Measurements from ENCODE around the gene KMT2E. TPM values are rescaled to one million over a fixed set of nuclear protein-coding genes. Genes with fewer than 3 reads are reported as not detected.
"Not testable (repeated sequence)": the region's sequence is repeated elsewhere in the genome, so short reads cannot be mapped to it uniquely, and the experiment has no call there.

KMT2E gene
- polyA plus RNA-seq, 4 donors: 11.1 to 52.4 (median 16.2) TPM

DNA sequence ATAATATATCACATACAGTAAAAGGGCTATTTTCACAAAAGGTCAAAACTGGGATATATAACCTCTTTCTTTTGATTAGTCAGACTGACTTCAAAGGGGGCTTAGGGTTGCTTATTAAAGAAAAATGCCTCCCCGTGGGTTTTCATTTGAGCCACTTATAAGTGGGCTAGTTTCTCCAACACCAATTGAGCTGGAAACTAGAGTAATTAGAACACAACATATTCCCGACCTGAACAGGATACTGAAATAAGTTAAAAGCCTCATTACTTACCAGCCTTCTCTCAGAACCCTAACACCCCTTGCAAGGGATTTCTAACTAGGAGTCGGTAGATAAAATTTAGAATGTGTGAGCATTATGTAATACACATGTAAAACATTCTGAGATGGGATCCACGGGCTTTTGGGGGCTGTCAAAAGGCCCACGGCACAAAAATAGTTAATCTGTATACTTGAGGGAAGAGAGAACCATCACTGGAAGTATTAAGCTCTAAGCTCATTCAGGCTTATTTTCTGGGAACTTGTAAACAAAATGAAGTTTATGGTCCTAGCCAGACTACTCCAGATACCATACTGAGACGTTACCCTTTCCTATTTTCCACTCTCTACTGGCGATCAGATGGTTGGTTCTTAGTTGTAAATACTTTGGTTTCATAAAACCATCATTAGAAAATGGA is 29.3 kb upstream of the KMT2E start:
- peaks cover 0 to 11% (median 0%) of the 10 kb centered on the region in 3 donors for H3K36me3 ChIP-seq (ENCODE audit: control insufficient read depth in 3 of 3, insufficient read depth in 2 of 3, low read depth in 1 of 3, low read length in 3 of 3)
- no peak for DNase-seq
- H3K27ac ChIP-seq (ENCODE audit: low read depth in 1 of 3, low read length in 2 of 3): peak overlapping the region; percentile 96 to 99 (median 96)
- no peaks in the 10 kb centered on the region for H3K9me3 ChIP-seq (ENCODE audit: control insufficient read depth in 2 of 2, insufficient read depth in 1 of 2, low read depth in 1 of 2, low read length in 1 of 2)
- no peaks in the 10 kb centered on the region for H3K27me3 ChIP-seq (ENCODE audit: control insufficient read depth in 3 of 3, insufficient read depth in 3 of 3, low read length in 3 of 3)
- FAIRE-seq: no peak
- H3K4me3 ChIP-seq (ENCODE audit: low read depth in 1 of 3, low read length in 3 of 3): peak overlapping the region in 1 of 3 donors; percentile 88
- peaks cover 4 to 21% (median 8%) of the 10 kb centered on the region in 3 donors for H3K4me1 ChIP-seq (ENCODE audit: control insufficient read depth in 3 of 3, insufficient read depth in 2 of 3, low read depth in 1 of 3, low read length in 2 of 3)
- WGBS, 3 donors: 30 to 33% (median 33%) methylated on average over 7 of the region's 7 CpGs

DNA sequence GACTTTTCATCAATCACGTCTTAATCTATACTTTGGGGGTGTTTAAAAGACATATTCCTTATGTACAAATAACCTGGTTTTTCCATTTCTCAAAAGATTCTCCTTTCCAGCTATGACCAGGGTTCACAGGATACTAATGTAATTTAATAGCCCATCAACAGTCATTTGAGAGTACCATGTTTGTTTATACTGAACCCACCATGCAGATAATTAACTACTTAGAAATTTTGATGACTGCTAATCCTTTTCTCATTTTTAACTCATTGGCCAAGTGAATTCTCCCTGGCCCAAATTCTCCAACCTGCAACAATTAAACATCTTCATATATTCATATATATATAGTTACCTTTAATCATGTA is 28.8 kb upstream of the KMT2E start:
- H3K27ac ChIP-seq (ENCODE audit: low read depth in 1 of 3, low read length in 2 of 3): peak overlapping the region in 2 of 3 donors; percentile 96 to 99
- H3K4me1 ChIP-seq (ENCODE audit: control insufficient read depth in 3 of 3, insufficient read depth in 2 of 3, low read depth in 1 of 3, low read length in 2 of 3): peaks cover 6 to 21% (median 8%) of the 10 kb centered on the region in 3 donors
- FAIRE-seq (no peak), DNase-seq (no peak)
- WGBS, 3 donors: 23 to 40% (median 29%) methylated on average over 1 of the region's 1 CpG
- H3K4me3 ChIP-seq (ENCODE audit: low read depth in 1 of 3, low read length in 3 of 3): no peak overlapping the region
- H3K27me3 ChIP-seq (ENCODE audit: control insufficient read depth in 3 of 3, insufficient read depth in 3 of 3, low read length in 3 of 3): no peaks in the 10 kb centered on the region
- H3K9me3 ChIP-seq (ENCODE audit: control insufficient read depth in 2 of 2, insufficient read depth in 1 of 2, low read depth in 1 of 2, low read length in 1 of 2): no peaks in the 10 kb centered on the region
- H3K36me3 ChIP-seq (ENCODE audit: control insufficient read depth in 3 of 3, insufficient read depth in 2 of 3, low read depth in 1 of 3, low read length in 3 of 3): peaks cover 0 to 11% (median 0%) of the 10 kb centered on the region in 3 donors

DNA sequence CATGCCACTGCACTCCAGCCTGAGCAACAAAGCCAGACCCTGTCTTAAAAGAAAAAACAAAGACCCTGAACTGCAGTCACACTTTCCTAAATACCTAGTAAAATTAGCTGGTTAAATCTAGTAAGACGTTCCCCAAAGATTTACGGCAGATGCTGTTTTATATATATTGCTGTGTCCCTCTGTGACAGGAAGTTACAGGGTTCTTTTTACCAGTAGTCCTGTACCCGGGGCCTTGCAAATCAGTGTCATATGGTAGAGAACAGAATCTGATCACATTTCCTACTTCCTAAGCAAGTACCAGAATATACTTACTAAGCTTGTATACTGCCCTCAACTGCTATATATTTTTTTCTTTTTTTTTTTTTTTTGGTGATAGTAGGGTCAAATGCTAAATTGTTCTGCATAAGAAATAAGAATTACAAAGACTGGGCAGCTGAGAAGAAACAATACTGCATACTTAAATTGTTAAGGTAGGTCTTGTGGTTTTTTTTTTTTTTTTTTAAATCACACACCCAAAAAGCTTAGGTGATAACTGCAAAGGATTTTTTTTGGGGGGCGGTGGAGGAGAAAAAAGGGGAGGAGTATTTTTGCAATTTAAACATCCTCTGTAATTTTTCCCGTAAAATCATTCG is 27.3 kb upstream of the KMT2E start:
- H3K9me3 ChIP-seq (ENCODE audit: control insufficient read depth in 2 of 2, insufficient read depth in 1 of 2, low read depth in 1 of 2, low read length in 1 of 2): no peaks in the 10 kb centered on the region
- H3K36me3 ChIP-seq (ENCODE audit: control insufficient read depth in 3 of 3, insufficient read depth in 2 of 3, low read depth in 1 of 3, low read length in 3 of 3): peaks cover 0 to 20% (median 0%) of the 10 kb centered on the region in 3 donors
- H3K27ac ChIP-seq (ENCODE audit: low read depth in 1 of 3, low read length in 2 of 3): no peak overlapping the region
- no peak overlapping the region for H3K4me3 ChIP-seq (ENCODE audit: low read depth in 1 of 3, low read length in 3 of 3)
- 68 to 77% (median 71%) methylated on average over 6 of the region's 6 CpGs for WGBS, 3 donors
- peaks cover 6 to 28% (median 8%) of the 10 kb centered on the region in 3 donors for H3K4me1 ChIP-seq (ENCODE audit: control insufficient read depth in 3 of 3, insufficient read depth in 2 of 3, low read depth in 1 of 3, low read length in 2 of 3)
- DNase-seq (no peak), FAIRE-seq (no peak)
- H3K27me3 ChIP-seq (ENCODE audit: control insufficient read depth in 3 of 3, insufficient read depth in 3 of 3, low read length in 3 of 3): no peaks in the 10 kb centered on the region

GRCh38 chr7:104987403-104987802 is 26.6 kb upstream of the KMT2E start:
- H3K9me3 ChIP-seq (ENCODE audit: control insufficient read depth in 2 of 2, insufficient read depth in 1 of 2, low read depth in 1 of 2, low read length in 1 of 2); H3K27me3 ChIP-seq (ENCODE audit: control insufficient read depth in 3 of 3, insufficient read depth in 3 of 3, low read length in 3 of 3); FAIRE-seq; DNase-seq; H3K4me3 ChIP-seq (ENCODE audit: low read depth in 1 of 3, low read length in 3 of 3); H3K27ac ChIP-seq (ENCODE audit: low read depth in 1 of 3, low read length in 2 of 3): not testable (repeated sequence)
- 82 to 88% (median 85%) methylated on average over 14 of the region's 14 CpGs for WGBS, 3 donors
- H3K4me1 ChIP-seq (ENCODE audit: control insufficient read depth in 3 of 3, insufficient read depth in 2 of 3, low read depth in 1 of 3, low read length in 2 of 3): peaks cover 6 to 25% (median 8%) of the 10 kb centered on the region in 3 donors
- H3K36me3 ChIP-seq (ENCODE audit: control insufficient read depth in 3 of 3, insufficient read depth in 2 of 3, low read depth in 1 of 3, low read length in 3 of 3): peaks cover 0 to 20% (median 0%) of the 10 kb centered on the region in 3 donors

- H3K4me1 ChIP-seq (ENCODE audit: control insufficient read depth in 3 of 3, insufficient read depth in 2 of 3, low read depth in 1 of 3, low read length in 2 of 3): peaks cover 6 to 14% (median 12%) of the 10 kb centered on the region in 3 donors
- H3K4me3 ChIP-seq (ENCODE audit: low read depth in 1 of 3, low read length in 3 of 3): no peak overlapping the region
- FAIRE-seq: no peak
- peak in 1 of 2 donors; percentile 39 for DNase-seq
- H3K27me3 ChIP-seq (ENCODE audit: control insufficient read depth in 3 of 3, insufficient read depth in 3 of 3, low read length in 3 of 3): no peaks in the 10 kb centered on the region
- peaks cover 0 to 26% (median 3%) of the 10 kb centered on the region in 3 donors for H3K36me3 ChIP-seq (ENCODE audit: control insufficient read depth in 3 of 3, insufficient read depth in 2 of 3, low read depth in 1 of 3, low read length in 3 of 3)
- no peaks in the 10 kb centered on the region for H3K9me3 ChIP-seq (ENCODE audit: control insufficient read depth in 2 of 2, insufficient read depth in 1 of 2, low read depth in 1 of 2, low read length in 1 of 2)
- H3K27ac ChIP-seq (ENCODE audit: low read depth in 1 of 3, low read length in 2 of 3): peak overlapping the region in 1 of 3 donors; percentile 52
- WGBS, 3 donors: 71 to 86% (median 73%) methylated on average over 7 of the region's 7 CpGs
Observed at GRCh38 chr7:104990983-104991382, 23.0 kb upstream of the KMT2E start.

DNA sequence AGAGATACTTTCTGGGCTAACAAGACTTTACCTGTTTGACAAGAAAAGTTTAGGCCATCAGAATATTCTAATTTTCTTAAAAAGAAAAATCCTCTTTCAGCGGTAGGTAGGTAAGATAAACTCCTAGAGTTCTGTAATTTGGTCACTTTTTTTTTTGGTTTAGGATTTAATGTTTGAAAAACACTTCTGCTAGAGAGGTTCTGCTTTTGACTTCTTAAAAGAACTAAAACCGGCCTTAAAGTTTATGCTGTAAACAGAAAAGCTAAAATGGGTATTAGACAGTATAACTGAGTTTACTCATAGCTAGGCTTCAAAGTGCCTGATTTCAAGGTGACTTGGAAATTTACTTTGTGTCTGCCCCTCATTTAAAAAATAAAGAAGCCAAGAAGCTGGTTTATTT is 21.7 kb upstream of the KMT2E start:
- Histone ChIP-seq H3K9me3 (ENCODE audit: control insufficient read depth in 2 of 2, insufficient read depth in 1 of 2, low read depth in 1 of 2, low read length in 1 of 2) (no peaks in the 10 kb centered on the region), H3K27me3 (ENCODE audit: control insufficient read depth in 3 of 3, insufficient read depth in 3 of 3, low read length in 3 of 3) (no peaks in the 10 kb centered on the region), H3K27ac (ENCODE audit: low read depth in 1 of 3, low read length in 2 of 3) (no peak overlapping the region), H3K4me3 (ENCODE audit: low read depth in 1 of 3, low read length in 3 of 3) (no peak overlapping the region), H3K4me1 (ENCODE audit: control insufficient read depth in 3 of 3, insufficient read depth in 2 of 3, low read depth in 1 of 3, low read length in 2 of 3) (peaks cover 6 to 14% (median 12%) of the 10 kb centered on the region in 3 donors), H3K36me3 (ENCODE audit: control insufficient read depth in 3 of 3, insufficient read depth in 2 of 3, low read depth in 1 of 3, low read length in 3 of 3) (peaks cover 0 to 21% (median 3%) of the 10 kb centered on the region in 3 donors)
- 80 to 90% (median 89%) methylated on average over 2 of the region's 2 CpGs for WGBS, 3 donors
- DNase-seq: no peak
- FAIRE-seq: no peak

DNA sequence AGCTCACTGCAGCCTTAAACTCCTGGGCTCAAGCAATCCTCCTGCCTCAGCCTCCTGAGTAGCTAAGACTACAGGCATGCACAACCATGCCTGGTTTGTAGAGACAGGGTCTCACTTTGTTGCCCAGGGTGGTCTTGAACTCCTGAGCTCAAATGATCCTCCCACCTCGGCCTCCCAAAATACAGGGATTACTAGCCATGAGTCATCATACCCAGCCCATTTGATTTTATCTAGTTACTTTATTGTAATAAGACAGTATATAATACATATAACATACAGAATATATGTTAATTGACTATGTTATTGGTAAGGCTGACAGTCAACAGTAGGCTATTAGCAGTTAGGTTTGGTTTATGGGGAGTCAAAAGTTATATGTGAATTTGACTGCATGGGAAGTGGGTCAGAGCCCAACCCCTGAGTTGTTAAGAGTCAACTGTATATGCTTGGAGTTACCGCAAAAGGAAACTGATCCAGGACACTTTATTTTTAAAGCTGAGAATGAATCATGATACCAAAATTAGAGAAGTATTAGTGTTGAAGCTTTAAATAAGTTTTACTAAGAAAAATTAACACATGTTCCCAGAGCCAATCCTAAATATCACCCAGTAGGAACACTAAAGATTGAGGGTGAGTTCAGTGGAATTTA is 20.7 kb upstream of the KMT2E start:
- FAIRE-seq (no peak), DNase-seq (no peak)
- H3K27me3 ChIP-seq (ENCODE audit: control insufficient read depth in 3 of 3, insufficient read depth in 3 of 3, low read length in 3 of 3): no peaks in the 10 kb centered on the region
- WGBS, 3 donors: 61 to 63% (median 62%) methylated on average over 2 of the region's 2 CpGs
- peaks cover 6 to 14% (median 13%) of the 10 kb centered on the region in 3 donors for H3K4me1 ChIP-seq (ENCODE audit: control insufficient read depth in 3 of 3, insufficient read depth in 2 of 3, low read depth in 1 of 3, low read length in 2 of 3)
- no peaks in the 10 kb centered on the region for H3K9me3 ChIP-seq (ENCODE audit: control insufficient read depth in 2 of 2, insufficient read depth in 1 of 2, low read depth in 1 of 2, low read length in 1 of 2)
- peaks cover 0 to 18% (median 3%) of the 10 kb centered on the region in 3 donors for H3K36me3 ChIP-seq (ENCODE audit: control insufficient read depth in 3 of 3, insufficient read depth in 2 of 3, low read depth in 1 of 3, low read length in 3 of 3)
- no peak overlapping the region for H3K4me3 ChIP-seq (ENCODE audit: low read depth in 1 of 3, low read length in 3 of 3)
- H3K27ac ChIP-seq (ENCODE audit: low read depth in 1 of 3, low read length in 2 of 3): peak overlapping the region in 1 of 3 donors; percentile 16

DNA sequence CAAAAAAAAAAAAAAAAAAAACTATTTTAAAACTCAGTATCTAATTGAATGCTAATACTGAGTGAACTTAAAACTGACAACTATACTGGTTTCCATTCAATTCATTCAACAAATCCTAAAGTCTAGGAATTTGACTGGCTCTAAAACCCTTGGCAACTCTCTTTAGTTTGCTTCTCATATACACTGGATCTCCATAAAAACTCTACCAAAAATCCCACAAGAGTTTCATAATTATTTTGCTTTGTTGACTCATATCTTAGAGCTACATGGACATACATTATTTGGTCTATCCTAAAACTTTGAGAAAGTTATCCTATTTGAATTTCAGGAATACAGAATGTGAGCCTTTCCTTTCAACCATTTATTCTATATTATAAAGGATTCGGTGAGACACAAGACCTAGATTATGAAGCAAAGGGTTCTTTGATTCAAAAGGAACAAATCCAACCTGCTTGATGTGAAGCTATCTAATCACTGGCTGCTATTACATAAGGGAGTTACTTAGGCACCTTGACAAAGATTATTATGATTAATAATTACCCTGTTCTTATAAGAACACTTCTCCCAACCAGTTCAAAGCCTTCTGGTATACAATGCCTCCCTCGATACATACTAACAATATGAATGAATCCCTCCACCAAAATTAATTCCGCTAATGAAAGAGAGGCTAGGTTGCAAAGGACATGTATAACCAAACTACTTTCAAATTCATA is 15.8 kb upstream of the KMT2E start:
- Histone ChIP-seq H3K9me3 (ENCODE audit: control insufficient read depth in 2 of 2, insufficient read depth in 1 of 2, low read depth in 1 of 2, low read length in 1 of 2) (no peaks in the 10 kb centered on the region), H3K4me1 (ENCODE audit: control insufficient read depth in 3 of 3, insufficient read depth in 2 of 3, low read depth in 1 of 3, low read length in 2 of 3) (peaks cover 10 to 27% (median 17%) of the 10 kb centered on the region in 3 donors), H3K4me3 (ENCODE audit: low read depth in 1 of 3, low read length in 3 of 3) (no peak overlapping the region), H3K27me3 (ENCODE audit: control insufficient read depth in 3 of 3, insufficient read depth in 3 of 3, low read length in 3 of 3) (no peaks in the 10 kb centered on the region), H3K36me3 (ENCODE audit: control insufficient read depth in 3 of 3, insufficient read depth in 2 of 3, low read depth in 1 of 3, low read length in 3 of 3) (peaks cover 2 to 18% (median 3%) of the 10 kb centered on the region in 3 donors), H3K27ac (ENCODE audit: low read depth in 1 of 3, low read length in 2 of 3) (peak overlapping the region in 1 of 3 donors; percentile 2)
- peak; percentile 34 to 65 for DNase-seq
- FAIRE-seq: no peak
- WGBS, 3 donors: 26 to 70% (median 42%) methylated on average over 3 of the region's 3 CpGs
